ENCODE data around the gene ZDHHC14.

DNA sequence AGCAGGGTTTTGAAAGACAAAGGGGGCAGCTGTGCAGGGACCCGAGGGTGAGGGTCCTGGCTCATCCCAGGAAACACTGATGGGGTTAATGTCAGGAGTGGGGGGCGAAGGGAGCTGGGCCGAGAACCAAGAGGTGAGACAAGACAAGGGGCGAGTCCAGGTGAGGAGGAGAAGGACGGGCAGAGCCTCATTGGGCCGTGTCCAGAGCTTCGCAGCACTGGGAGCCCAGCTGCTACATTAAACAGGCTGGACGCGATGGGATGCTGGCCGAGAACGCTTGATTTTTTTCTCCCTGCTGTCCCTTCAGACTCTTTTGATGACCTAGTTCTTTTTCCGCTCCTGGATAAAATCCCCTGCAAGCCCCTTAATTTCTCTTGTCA is 269.3 kb downstream of the ZDHHC14 start:
- TF ChIP-seq, protein P1, sequence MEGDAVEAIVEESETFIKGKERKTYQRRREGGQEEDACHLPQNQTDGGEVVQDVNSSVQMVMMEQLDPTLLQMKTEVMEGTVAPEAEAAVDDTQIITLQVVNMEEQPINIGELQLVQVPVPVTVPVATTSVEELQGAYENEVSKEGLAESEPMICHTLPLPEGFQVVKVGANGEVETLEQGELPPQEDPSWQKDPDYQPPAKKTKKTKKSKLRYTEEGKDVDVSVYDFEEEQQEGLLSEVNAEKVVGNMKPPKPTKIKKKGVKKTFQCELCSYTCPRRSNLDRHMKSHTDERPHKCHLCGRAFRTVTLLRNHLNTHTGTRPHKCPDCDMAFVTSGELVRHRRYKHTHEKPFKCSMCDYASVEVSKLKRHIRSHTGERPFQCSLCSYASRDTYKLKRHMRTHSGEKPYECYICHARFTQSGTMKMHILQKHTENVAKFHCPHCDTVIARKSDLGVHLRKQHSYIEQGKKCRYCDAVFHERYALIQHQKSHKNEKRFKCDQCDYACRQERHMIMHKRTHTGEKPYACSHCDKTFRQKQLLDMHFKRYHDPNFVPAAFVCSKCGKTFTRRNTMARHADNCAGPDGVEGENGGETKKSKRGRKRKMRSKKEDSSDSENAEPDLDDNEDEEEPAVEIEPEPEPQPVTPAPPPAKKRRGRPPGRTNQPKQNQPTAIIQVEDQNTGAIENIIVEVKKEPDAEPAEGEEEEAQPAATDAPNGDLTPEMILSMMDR (IDR thresholded peaks at IDR 0.05; ENCODE audit: low read depth, low read length) = no peak
- no peak for TF ChIP-seq MYC (IDR thresholded peaks at IDR 0.05; ENCODE audit: low read depth, low read length)

Measured in NB4 (cell line).